Activated gamma-delta T cell treated with Interleukin-2 at 50 U/mL for 16 hours (primary cell): ENCODE data around the gene SV2C.
"Not testable (repeated sequence)": the region's sequence is repeated elsewhere in the genome, so short reads cannot be mapped to it uniquely, and the experiment has no call there.

Experiments used
- DNase-seq: peaks from one replicate; pipeline ENCODE4 v3.0.0-alpha.2; 2020

The SV2C gene

DNA sequence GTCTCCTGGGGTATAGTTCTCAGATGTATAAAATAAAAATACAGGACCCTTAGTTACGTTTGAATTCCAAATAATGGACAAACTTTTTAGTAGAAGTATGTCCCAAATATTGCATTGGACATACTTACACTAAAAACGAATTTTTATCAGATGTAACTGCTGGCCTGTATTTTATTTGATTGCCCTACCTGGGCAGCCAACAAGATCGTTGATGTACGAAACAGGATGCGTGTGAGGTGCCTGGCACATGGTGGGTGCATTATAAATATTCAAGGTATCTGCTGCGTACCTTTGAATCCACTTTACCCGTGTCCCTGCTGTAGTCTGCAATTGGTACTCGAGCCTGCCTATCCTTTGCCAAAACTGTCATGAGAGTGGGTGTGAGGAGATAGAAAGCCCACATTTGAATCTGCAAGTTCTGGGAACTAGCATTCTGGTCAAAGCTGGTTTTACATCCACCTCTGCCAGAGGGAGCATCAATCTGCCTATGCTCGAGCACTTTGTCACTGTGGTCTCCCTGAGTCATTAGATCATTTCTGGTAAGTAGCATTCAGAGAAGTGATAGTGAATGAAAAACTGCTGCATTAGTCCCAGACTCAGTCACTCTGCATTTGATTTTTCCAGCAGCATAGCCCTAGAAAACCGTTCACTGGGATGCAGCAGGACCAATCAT is 186.2 kb downstream of the SV2C start:
- no peak for DNase-seq

DNA sequence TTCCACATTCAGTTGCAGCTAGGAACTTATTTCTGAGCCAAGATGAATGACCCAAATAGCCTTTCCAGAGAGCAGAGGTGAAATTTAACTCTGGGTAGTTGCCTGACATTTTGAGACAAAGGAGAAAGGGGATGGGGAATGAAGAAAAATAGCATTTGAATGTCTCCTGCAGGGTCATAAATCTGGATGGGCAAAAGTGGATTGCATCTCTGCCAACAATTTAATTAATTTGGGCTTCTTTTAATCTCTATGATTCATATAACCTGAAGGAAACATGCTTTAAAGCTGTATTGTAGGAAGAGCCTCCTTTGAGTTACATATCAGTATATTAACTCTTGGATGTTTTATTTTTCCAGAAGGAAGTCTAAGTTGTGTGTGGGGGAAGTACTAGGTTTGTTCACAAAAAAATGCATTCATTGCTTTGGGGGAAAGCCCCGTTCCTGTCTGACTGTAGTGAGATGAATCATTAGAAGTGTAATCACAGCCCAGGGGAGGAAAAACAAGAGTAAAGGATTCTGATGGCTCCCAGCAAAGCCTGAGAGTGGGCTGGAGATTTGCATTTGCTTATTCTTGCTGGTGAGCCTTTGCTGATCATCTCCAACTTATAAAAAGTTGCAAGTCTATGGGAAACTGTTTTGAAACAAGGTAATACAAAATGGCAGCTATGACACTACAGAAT is 186.9 kb downstream of the SV2C start:
- DNase-seq, result no peak

GRCh38 chr5:76271836-76272235 is 188.7 kb downstream of the SV2C start:
- DNase-seq, result no peak

- DNase-seq, result no peak
Observed at GRCh38 chr5:76273206-76273885, 190.2 kb downstream of the SV2C start.

- DNase-seq, result no peak
Observed at GRCh38 chr5:76274571-76274970, 191.4 kb downstream of the SV2C start.

DNA sequence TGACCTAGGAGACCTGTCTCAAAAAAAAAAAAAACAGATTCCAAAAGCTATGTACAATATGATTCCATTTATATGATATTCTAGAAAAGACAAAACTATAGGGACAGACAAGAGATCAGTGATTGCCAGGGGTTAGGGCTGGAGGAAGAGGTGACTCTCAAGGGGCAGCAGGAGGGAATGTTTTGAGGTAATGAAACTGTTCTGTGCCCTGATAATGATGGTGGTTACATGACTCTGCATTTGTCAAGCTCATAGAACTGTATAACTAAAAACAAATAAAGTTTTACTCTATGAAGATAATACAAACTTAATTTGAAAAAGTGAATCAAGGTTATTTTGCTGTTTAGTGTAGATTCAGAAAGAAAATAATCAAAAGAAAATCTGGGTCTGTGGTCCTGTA is 194.6 kb downstream of the SV2C start:
- no peak for DNase-seq

DNA sequence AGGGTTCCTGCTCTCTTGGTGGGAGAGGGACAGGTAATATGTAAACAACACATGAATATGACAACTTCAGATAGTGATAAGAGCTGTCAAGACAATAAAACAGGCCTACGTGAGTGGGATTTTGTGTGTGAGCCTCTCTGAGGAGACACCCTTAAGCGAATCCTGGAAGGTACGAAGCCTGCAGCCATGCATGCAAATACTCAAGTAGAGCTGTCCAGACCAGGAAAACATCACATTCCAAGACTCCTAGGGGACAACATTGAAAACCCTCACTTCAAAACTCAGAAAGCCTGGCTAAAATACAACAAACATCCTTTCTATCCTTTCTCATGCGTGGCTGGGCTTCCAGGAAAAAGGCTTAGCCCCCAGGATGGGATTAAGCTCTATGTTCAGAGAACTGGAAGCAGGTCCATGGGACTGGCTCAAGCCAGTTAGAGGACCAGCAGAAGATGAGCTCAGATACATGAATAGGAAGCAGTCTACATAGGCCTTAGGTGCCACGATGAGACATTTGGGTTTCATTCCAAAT is 195.1 kb downstream of the SV2C start:
- no peak for DNase-seq

DNA sequence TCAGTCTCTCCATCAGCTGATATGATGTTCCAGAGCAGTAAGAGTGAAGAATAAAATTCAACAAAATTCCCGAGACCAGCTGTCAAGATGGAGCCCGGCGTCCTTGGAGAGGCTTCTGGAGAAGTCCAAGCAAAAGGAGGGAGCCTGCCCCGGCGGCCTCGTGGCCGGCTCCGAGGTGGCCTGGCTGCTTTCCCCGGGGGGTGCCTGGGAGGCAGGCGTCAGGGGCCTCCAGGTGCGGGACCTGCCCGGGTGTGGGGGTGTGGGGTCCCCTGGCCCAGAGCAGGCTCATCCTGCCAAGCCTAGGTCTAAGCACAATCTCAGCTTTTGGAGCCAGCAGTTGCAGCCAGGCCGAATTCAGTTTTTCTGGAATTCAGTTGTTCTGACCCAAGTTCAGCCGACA is 197.3 kb downstream of the SV2C start:
- DNase-seq, result no peak

DNA sequence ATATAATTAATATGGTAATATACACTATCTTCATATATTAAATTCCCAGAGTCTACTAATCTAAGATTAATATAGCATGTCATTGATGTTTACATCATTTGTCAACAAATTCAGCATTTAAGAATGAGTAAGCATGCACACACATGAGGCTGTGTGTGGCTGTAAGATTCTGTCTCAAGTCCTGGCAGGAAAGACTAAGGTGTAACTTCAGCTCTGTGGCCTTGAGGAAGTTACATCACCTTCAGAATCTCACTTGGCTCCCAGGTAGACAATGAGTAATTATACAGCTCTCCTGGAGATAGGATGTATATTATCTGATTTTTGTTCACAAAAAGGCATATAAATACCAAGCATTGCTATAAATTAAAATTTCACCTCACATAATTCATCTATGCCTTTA is 200.5 kb downstream of the SV2C start:
- DNase-seq, result no peak

DNA sequence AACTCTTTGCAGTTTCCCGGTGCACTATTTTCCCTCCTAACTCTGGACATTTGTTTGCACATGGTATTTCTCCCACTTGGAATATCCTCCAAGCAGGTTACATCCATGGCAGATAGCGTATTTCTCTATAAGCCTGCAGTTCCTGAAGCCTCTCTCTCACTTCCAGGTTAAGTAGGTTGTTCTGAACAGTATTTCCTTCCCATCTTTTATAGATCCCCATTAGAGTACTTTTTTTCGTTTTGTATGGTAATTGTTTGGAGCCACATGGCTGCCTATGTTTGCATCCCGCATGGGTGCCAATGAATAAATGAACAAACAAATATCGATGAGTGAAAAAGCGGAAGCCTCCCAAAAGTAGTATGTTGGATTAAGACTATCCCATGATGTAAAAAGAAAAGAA is 206.5 kb downstream of the SV2C start:
- no peak for DNase-seq

DNA sequence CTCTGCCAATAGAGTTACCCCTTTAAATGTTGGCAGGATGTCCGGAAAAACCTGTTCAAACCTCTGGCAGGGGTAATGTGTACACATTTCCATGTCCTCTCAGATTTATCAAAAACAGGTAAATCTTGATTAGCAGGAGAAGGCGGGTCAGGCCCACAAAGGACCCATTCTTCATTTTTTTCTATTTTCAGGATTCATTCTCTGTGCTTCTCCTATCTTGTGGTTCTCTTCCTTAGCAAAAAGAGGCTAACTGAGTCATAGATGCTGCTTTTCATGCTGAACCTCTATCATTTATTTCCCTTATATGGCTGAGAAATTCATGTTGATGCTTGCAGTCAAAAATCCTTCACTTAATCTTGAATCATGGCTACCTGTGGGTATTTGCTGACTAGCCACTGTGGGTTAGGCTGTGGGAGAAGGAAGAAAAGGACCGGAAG is 207.2 kb downstream of the SV2C start:
- no peak for DNase-seq

- no peak for DNase-seq
Observed at GRCh38 chr5:76291305-76292077, 208.3 kb downstream of the SV2C start.

DNA sequence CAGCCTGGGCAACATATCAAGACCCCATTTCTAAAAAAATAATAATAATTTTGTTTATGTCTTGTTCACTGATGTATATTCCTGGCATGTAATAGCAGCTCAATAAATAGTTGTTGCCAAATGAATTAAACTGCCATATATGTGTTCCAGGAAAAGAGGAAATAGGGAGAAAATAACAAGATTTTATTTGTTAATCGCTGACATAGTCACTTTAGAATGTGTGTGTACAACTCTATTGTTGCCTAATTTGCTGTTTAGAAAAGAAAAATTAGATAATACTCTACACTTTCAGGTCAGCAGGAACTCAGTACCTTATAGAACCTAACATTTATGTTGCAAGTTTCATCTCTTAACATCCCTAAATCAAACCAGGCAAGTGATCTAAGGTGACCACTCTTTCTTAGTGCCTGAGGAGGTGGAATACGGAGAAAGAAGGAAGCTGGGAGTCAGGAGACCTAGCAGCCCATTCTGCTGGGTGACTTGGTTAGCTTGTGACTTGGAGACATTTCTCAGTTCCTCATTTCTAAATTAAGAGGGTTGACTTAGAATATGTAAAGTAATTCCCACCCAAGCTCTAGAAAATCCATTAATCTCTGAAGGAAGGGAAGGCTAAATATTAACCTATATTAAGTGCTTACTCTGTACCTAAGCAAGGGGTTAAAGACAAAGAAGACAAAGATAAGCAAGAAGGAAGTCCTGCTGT is 209.6 kb downstream of the SV2C start:
- DNase-seq, result no peak

DNA sequence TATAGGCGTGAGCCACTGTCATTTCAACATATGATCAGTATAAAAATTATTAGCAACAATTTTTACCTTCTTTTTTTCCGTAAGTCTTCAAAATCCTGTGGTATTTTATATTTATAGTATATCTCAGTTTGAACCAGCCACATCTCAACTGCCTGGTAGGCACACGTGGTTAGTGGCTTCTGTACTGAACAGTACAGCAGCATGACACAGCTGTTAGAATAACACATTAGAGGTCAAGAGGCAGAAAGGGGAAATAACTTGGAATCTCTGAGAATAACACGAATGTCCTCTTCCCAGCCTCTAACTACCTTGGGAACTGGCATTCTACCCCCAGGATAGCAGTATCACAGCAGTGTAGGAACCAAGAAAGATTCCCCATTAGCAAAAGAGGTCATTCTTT is 211.4 kb downstream of the SV2C start:
- DNase-seq, result no peak

- DNase-seq, result no peak
Observed at GRCh38 chr5:76298852-76299251, 215.7 kb downstream of the SV2C start.

- no peak for DNase-seq
Observed at GRCh38 chr5:76299592-76299991, 216.4 kb downstream of the SV2C start.

DNA sequence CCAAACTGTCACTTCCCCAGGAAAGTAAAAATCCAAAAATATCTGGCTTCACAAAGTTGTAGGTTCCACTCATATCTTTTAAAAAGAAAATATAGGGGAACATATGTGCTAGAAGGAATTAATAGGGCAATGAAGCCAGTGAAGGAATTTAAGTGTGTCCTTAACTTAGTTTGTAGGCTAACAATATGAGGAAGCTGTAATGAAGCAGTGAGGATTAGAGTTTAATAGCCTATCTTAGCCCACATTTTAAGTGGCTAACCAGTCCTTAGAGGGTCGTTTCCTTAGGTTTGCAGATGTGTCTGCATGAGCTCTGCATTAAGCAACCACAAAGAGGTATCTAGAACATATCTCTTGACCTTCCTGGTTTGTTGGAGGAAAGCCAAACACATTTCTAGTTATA is 218.7 kb downstream of the SV2C start:
- DNase-seq, result not testable (repeated sequence)

DNA sequence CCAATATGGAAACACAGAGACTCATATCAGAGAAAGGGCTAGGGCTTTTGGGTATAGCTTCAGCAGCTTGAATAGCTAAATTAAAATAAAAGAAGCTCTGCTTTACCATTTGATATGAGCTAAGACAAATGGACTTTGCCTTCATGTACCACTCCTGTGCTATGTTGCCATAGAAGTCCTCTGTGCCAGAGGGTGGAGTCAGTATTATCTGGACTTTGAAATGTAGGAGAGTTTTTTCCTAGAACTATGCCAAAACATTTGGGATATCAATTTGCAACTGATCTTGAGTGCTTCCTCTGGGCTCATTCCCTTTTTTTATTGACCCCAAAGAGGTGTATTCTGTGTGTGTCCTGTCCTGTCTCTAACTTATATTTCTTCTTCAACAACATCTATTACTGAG is 219.5 kb downstream of the SV2C start:
- not testable (repeated sequence) for DNase-seq

DNA sequence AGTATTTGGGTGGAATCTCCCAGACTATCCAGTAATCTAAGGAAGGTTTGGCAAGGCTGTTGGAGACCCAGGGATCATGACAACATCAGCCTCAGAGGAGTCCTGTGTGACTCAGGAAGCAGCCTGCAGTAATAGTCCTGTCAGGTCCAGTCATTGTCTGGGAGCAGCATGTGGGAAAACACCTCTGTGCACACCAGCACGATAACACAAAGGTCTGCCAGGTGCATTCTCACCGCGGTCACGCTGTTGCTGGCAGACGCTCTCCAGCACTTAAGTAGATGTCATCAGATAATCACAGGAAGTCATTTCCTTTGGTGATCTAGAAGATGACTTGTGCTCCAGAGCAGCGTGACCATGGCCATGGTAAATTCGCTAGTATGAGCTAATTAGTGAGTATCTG is 220.7 kb downstream of the SV2C start:
- DNase-seq, result peak; percentile 16

GRCh38 chr5:76305269-76305668 is 222.1 kb downstream of the SV2C start:
- DNase-seq, result no peak

- no peak for DNase-seq
Observed at GRCh38 chr5:76305775-76306174, 222.6 kb downstream of the SV2C start.

DNA sequence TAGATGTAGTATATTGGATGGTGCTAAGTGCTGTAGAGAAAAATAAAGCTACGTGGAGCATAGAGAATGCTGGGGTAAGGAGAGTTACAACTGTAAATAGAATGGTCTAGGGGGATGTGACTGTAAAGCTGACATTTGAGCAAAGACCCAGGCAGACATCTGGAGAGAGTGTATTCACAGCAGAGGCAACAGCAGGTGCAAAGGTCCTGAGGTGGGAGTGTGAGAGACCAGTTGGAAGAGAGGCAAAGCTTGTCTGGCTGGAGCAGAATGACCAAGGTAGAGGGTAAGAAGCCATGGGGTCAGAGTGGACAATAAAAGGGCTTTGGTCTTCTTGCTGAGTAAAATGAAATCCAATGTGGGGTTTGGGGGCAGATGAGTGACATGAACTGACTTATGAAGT is 227.0 kb downstream of the SV2C start:
- DNase-seq, result no peak

DNA sequence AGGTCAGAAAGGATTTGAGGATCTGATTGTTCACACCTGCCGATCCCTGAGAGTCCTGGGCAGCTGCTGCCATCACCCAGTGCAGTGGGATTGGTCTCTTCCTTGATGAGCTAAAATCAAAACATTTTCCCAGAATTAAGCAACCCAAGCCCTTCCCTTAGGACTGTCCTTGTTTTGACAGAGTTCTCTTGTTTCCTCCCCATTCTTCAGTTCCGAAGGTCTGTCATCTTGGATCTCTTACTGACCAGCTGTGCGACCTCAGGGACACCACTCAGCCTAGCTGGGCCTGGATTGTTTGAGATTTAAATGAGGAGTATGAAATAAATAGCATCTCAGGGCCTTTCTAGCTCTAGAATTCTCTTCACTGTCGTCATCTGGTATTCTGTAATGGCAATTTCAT is 229.6 kb downstream of the SV2C start:
- DNase-seq, result no peak
